ENCODE measurements around the gene MRPL53. TPM values are rescaled to one million over a fixed set of nuclear protein-coding genes. Genes with fewer than 3 reads are reported as not detected.

MRPL53 gene
- total and polyA plus RNA-seq, 2 of the 13 experiments (the other 11 are each of a cell fraction or from before 2014, with no cell fraction given), result 34.3 to 51.9 TPM

GRCh38 chr2:74440378-74441169 is 31.9 kb downstream of the MRPL53 start (continued):
- TF ChIP-seq MAFF (IDR thresholded peaks at IDR 0.05; ENCODE audit: low read depth, low read length), result no peak
- TF ChIP-seq GABPB1 (CRISPR knock-in tag; IDR thresholded peaks at IDR 0.05), result peak; percentile 85
- TF ChIP-seq RXRA (CRISPR knock-in tag; IDR thresholded peaks at IDR 0.05), result peak; percentile 83
- peak; percentile 27; the same call in 1 of the 2 replicates for TF ChIP-seq TGIF2 (CRISPR knock-in tag; IDR thresholded peaks at IDR 0.05)
- TF ChIP-seq MLX (CRISPR knock-in tag; IDR thresholded peaks at IDR 0.05), result peak; percentile 51; the same call in 1 of the 2 replicates
- TF ChIP-seq SRY (CRISPR knock-in tag; IDR thresholded peaks at IDR 0.05), result no peak
- TF ChIP-seq U2AF2 (IDR thresholded peaks at IDR 0.05; ENCODE audit: low read depth, low read length), result peak; percentile 40; the same call in 1 of the 2 replicates
- peak; percentile 70; the same call in 1 of the 2 replicates for TF ChIP-seq CENPT (CRISPR knock-in tag; IDR thresholded peaks at IDR 0.05; ENCODE audit: low read depth)
- TF ChIP-seq TEF (CRISPR knock-in tag; IDR thresholded peaks at IDR 0.05), result no peak
- TF ChIP-seq MYPOP (CRISPR knock-in tag; IDR thresholded peaks at IDR 0.05), result peak; percentile 46; the same call in 1 of the 2 replicates
- TF ChIP-seq MATR3 (CRISPR knock-in tag; IDR thresholded peaks at IDR 0.05), result no peak
- no peak for TF ChIP-seq IKZF1 (IDR thresholded peaks at IDR 0.05)
- TF ChIP-seq ATF7 (IDR thresholded peaks at IDR 0.05), result no peak
- no peak; the same call in 1 of the 2 replicates for TF ChIP-seq ATF7 (CRISPR knock-in tag; IDR thresholded peaks at IDR 0.05)
- TF ChIP-seq AKNA (CRISPR knock-in tag; IDR thresholded peaks at IDR 0.05; ENCODE audit: borderline replicate concordance), result no peak; the same call in 1 of the 2 replicates
- no peak for TF ChIP-seq CENPX (CRISPR knock-in tag; IDR thresholded peaks at IDR 0.05)
- TF ChIP-seq CEBPZ (IDR thresholded peaks at IDR 0.05; ENCODE audit: low read length), result no peak
- TF ChIP-seq ZFP82 (CRISPR knock-in tag; IDR thresholded peaks at IDR 0.05; ENCODE audit: borderline replicate concordance), result no peak

All from HepG2 (cell line).